PC-9 (cell line): ENCODE measurements around the gene PDS5B. TPM values are rescaled to one million over a fixed set of nuclear protein-coding genes. Genes with fewer than 3 reads are reported as not detected.
"Not testable (repeated sequence)": the region's sequence is repeated elsewhere in the genome, so short reads cannot be mapped to it uniquely, and the experiment has no call there.

Experiments used
- BruUV-seq: library from RNA; stranded (reverse); fragments of 400-500 nt; replicated peaks from 2 replicates; lab custom pipeline; 2021; lab: Mats Ljungman, UMichigan
- CTCF ChIA-PET: fragments of 300-600 bp; sonication (Branson Sonifier 250); formaldehyde crosslinking; loops from one replicate; lab custom pipeline; 2022; ENCODE audit warnings: antibody characterized with exemption; lab: Charles Lee
- POLR2A ChIA-PET: fragments of 300-600 bp; sonication (Branson Sonifier 250); formaldehyde crosslinking; loops from one replicate; lab custom pipeline; 2022; ENCODE audit warnings: antibody characterized with exemption; ENCODE audit not compliant: unreplicated experiment; lab: Charles Lee
- DNase-seq, 2 experiments: peaks; one replicate each; pipeline versions ENCODE4 v3.0.0 to v3.0.0-alpha.2; 2015 to 2022; ENCODE audit warnings: mixed read lengths in 1 of 2
- H2AFZ ChIP-seq: fragments of 200-600 bp; sonication (generic); 2 replicates; pipeline ENCODE4 v1.8.1; 2017; ENCODE audit warnings: antibody characterized with exemption
- H3F3A ChIP-seq: fragments of 200-600 bp; sonication (generic); 2 replicates; pipeline ENCODE4 v1.8.1; 2017; ENCODE audit warnings: antibody characterized with exemption, mild to moderate bottlenecking, low read depth; ENCODE audit not compliant: insufficient read depth
- H3K27ac ChIP-seq: fragments of 200-600 bp; sonication (generic); 2 replicates; pipeline ENCODE4 v1.6.1; 2016; ENCODE audit warnings: mixed run types
- H3K27me3 ChIP-seq: fragments of 200-600 bp; sonication (generic); 2 replicates; pipeline ENCODE4 v1.6.1; 2016; ENCODE audit warnings: low read depth, mixed run types; ENCODE audit not compliant: insufficient read depth
- H3K36me3 ChIP-seq: fragments of 200-600 bp; sonication (generic); 2 replicates; pipeline ENCODE4 v1.6.1; 2016; ENCODE audit warnings: low read depth, mixed run types
- H3K4me1 ChIP-seq: fragments of 200-600 bp; sonication (generic); replicated peaks from 2 replicates; pipeline ENCODE4 v1.6.1; 2016; ENCODE audit warnings: mixed run types; ENCODE audit not compliant: insufficient read depth
- H3K4me2 ChIP-seq: fragments of 200-600 bp; sonication (generic); 2 replicates; pipeline ENCODE4 v1.6.1; 2017; ENCODE audit warnings: mixed run types
- H3K4me3 ChIP-seq: fragments of 200-600 bp; sonication (generic); 2 replicates; pipeline ENCODE4 v1.6.1; 2016; ENCODE audit warnings: mixed run types
- H3K79me2 ChIP-seq: fragments of 200-600 bp; sonication (generic); 2 replicates; pipeline ENCODE4 v1.6.1; 2017; ENCODE audit warnings: low read depth, mixed run types
- H3K9me2 ChIP-seq: fragments of 200-600 bp; sonication (generic); 2 replicates; pipeline ENCODE4 v1.8.1; 2017; ENCODE audit warnings: mild to moderate bottlenecking; ENCODE audit not compliant: insufficient read depth
- H3K9me3 ChIP-seq: fragments of 200-600 bp; sonication (generic); 2 replicates; pipeline ENCODE4 v1.8.1; 2016; ENCODE audit warnings: low read depth; ENCODE audit not compliant: insufficient read depth
- H4K20me1 ChIP-seq: fragments of 200-600 bp; sonication (generic); 2 replicates; pipeline ENCODE4 v1.8.1; 2017; ENCODE audit not compliant: insufficient read depth
- EZH2 ChIP-seq: fragments of 200-600 bp; sonication (generic); IDR thresholded peaks from 2 replicates; pipeline ENCODE4 v1.8.0; 2017; ENCODE audit warnings: antibody characterized with exemption, low read depth
- intact Hi-C: fragments of 100-400 bp; cut with micrococcal nuclease; formaldehyde crosslinking; loops from one replicate; pipeline ENCODE4 v1.10.0; 2022; ENCODE audit not compliant: unreplicated experiment
- total RNA-seq: library from RNA; stranded (reverse); gene quantifications from 2 replicates; pipeline ENCODE4 v1.2.3, GENCODE V29; 2021
- TF ChIP-seq, protein P1 (sequence below): fragments of 200-600 bp; sonication (generic); conservative IDR thresholded peaks from 2 replicates; pipeline ENCODE4 v1.6.1; 2017; ENCODE audit warnings: mixed run types, antibody characterized with exemption, mild to moderate bottlenecking, moderate library complexity

The PDS5B gene
- total RNA-seq, 1 experiment from 2014 or later = 37.6 TPM

DNA sequence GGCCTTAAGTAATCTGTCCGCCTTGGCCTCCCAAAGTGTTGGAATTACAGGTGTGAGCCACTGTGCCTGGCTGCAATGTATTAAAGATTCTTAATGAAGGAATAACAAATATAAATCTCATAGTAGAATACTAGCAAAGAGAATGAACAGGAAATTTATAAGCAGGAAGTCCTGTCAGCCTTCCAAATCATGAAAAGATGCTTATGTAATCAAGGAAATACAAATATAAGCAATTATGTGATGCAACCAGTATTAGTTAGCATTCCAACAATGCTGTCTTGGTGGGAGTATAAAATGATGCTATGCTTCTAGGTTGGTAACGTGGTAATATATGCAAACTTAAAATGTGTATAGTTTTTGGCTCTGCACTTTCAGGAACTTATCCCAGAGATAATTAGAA lies 133.8 kb downstream of the PDS5B start:
- TF ChIP-seq, protein P1, sequence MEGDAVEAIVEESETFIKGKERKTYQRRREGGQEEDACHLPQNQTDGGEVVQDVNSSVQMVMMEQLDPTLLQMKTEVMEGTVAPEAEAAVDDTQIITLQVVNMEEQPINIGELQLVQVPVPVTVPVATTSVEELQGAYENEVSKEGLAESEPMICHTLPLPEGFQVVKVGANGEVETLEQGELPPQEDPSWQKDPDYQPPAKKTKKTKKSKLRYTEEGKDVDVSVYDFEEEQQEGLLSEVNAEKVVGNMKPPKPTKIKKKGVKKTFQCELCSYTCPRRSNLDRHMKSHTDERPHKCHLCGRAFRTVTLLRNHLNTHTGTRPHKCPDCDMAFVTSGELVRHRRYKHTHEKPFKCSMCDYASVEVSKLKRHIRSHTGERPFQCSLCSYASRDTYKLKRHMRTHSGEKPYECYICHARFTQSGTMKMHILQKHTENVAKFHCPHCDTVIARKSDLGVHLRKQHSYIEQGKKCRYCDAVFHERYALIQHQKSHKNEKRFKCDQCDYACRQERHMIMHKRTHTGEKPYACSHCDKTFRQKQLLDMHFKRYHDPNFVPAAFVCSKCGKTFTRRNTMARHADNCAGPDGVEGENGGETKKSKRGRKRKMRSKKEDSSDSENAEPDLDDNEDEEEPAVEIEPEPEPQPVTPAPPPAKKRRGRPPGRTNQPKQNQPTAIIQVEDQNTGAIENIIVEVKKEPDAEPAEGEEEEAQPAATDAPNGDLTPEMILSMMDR = no peak
- no peak for TF ChIP-seq EZH2
- Histone ChIP-seq H4K20me1 (no peaks in the 10 kb centered on the region), H3K36me3 (peaks cover 2% of the 10 kb centered on the region; the same call in 1 of the 2 replicates), H3K27ac (no peak overlapping the region), H3K4me3 (no peak overlapping the region), H3K79me2 (no peaks in the 10 kb centered on the region; the same call in 1 of the 2 replicates), H3K27me3 (no peaks in the 10 kb centered on the region), H3K9me3 (no peaks in the 10 kb centered on the region), H2AFZ (no peak overlapping the region), H3K4me2 (no peak overlapping the region), H3K9me2 (no peaks in the 10 kb centered on the region), H3F3A (no peaks in the 10 kb centered on the region; the same call in 1 of the 2 replicates), H3K4me1 (no peaks in the 10 kb centered on the region)
- intact Hi-C loops = no loop called here
- POLR2A ChIA-PET = no interaction called here
- BruUV-seq = no TSS peak
- CTCF ChIA-PET = no interaction called here
- peak in 1 of 2 experiments; percentile 37 for DNase-seq

DNA sequence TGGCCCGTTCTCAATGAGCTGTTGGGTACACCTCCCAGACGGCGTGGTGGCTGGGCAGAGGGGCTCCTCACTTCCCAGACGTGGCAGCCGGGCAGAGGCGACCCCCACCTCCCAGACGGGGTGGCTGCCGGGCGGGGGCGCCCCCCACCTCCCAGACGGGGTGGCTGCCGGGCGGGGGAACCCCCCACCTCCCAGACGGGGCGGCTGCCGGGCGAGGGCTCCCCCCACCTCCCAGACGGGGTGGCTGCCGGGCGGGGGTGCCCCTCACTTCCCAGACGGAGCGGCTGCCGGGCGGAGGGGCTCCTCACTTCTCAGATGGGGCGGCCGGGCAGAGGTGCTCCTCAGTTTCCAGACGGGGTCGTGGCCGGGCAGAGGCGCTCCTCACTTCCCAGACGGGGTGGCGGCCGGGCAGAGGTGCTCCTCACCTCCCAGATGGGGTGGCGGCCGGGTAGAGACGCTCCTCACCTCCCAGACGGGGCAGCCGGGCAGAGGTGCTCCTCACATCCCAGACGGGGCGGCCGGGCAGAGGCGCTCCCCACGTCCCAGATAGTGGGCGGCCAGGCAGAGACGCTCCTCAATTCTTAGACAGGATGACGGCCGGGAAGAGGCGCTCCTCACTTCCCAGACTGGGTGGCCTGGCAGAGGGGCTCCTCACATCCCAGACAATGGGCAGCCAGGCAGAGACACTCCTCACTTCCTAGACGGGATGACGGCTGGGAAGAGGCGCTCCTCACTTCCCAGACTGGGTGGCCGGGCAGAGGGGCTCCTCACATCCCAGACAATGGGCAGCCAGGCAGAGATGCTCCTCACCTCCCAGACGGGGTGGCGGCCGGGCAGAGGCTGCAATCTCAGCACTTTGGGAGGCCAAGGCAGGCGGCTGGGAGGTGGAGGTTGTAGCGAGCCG lies 135.1 kb downstream of the PDS5B start:
- H3K27me3 ChIP-seq, H3K4me1 ChIP-seq, DNase-seq, CTCF ChIA-PET, H4K20me1 ChIP-seq, H3K27ac ChIP-seq, H3K9me2 ChIP-seq, H3K4me2 ChIP-seq, intact Hi-C loops, POLR2A ChIA-PET, BruUV-seq, H3K4me3 ChIP-seq, H3F3A ChIP-seq, H3K79me2 ChIP-seq, H3K36me3 ChIP-seq, H2AFZ ChIP-seq, H3K9me3 ChIP-seq: not testable (repeated sequence)

DNA sequence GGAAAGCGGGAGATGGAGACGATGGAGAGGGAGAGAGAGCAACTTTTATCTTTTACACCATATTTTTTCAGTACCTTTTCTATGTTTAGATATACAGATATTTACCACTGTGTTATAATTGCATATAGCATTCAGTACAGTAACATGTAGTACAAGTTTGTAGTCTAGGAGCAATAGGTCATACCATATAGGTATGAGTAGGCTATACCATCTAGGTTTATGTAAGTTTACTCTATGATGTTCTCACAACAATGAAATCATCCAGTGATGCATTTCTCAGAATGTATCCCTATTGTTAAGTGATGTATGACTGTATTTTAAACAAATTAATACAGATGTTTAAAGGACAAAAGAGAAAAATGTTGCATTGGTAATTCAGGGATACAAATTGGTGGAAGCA lies 136.1 kb downstream of the PDS5B start:
- intact Hi-C loops = no loop called here
- Histone ChIP-seq H3K4me2 (no peak overlapping the region), H3K9me3 (no peaks in the 10 kb centered on the region), H3K9me2 (no peaks in the 10 kb centered on the region), H4K20me1 (no peaks in the 10 kb centered on the region), H3K4me1 (no peaks in the 10 kb centered on the region), H3K27ac (no peak overlapping the region), H3K79me2 (no peaks in the 10 kb centered on the region; the same call in 1 of the 2 replicates), H2AFZ (no peak overlapping the region), H3K4me3 (no peak overlapping the region), H3K36me3 (no peaks in the 10 kb centered on the region; the same call in 1 of the 2 replicates), H3K27me3 (no peaks in the 10 kb centered on the region), H3F3A (no peaks in the 10 kb centered on the region; the same call in 1 of the 2 replicates)
- CTCF ChIA-PET = no interaction called here
- TF ChIP-seq, protein P1 = no peak
- TF ChIP-seq EZH2 = no peak
- BruUV-seq = no TSS peak
- POLR2A ChIA-PET = no interaction called here
- DNase-seq = no peak
